GM21786 (cell line): ENCODE results near the gene HES3.

ENCODE experiments used
- ATAC-seq: cut with Tn5 transposase; IDR thresholded peaks from one replicate; pipeline ENCODE4 v1.9.1; 2021; ENCODE audit not compliant: unreplicated experiment

The HES3 gene

DNA sequence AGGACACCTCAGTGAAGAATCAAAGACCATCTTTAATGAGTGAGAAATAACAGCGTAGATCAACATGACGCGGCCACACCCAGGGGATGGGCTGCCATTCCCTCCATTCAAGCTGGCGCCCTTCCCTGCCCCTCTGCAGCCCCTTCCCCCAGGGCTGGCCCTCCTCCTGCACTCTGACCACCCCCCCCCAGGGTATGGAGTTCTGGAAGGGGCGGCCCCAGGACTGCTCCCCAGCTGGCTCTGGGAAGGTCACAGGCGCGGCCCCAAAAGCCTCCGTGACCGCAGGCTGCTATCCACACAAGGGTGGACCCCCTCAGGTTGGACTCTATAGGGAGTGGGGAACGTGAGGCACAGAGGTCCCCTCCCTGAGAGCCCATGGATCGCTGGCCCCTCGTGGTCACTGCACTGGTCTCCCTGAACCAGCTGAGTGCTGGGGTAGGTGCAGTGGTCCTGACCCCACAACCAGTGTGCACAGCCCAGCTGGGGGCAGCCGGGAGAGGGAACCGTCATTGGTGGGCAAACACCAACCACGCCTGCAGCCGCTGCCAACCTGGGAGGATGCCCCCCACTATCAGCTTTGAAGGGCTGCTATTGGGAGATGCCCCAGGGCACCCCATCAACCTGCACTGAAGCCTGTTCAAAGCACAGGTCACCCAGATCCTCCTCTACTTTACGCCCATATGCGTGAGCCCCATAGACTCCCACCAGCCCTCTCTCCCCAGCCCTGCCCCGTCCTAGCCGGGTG lies 33.0 kb downstream of the HES3 start:
- no peak for ATAC-seq

DNA sequence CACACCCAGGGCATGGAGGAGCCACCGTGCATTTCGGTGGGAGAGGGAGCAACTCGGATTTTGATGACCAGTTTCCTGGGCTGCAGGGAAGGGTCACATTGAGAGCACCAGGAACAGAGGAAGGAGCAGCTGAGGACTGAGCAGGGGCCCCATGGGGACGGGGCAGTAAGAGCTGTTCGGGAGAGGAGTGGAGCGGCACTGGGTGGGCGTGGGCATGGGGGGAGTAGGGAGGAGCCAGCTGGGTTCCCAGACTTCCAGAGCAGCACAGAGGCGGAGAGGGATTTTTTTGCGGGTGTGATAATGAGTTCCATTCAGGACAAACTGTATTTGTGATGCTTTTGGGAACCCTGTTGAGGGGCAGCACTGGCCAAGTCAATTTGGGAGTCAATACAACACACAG lies 34.3 kb downstream of the HES3 start:
- no peak for ATAC-seq

DNA sequence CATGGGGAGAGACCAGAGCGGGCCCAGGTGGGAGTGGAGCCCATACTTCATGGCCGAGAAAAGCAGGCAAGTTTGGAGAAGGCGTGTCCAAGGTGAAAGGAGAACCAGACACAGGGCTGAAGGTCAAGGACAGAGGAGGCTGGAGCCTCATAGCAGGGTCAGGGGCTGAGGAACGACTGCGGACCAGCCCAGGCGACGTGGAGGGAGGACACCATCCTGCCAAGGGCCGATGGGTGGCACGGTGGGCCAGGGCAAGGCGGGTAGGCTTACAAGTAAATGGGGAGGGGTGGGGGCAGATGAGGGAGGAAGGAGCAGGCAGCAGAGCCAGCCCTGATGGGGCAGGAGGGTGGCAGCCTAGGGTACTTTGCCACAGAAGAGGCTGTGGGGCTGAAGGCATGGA lies 35.1 kb downstream of the HES3 start:
- ATAC-seq = no peak

DNA sequence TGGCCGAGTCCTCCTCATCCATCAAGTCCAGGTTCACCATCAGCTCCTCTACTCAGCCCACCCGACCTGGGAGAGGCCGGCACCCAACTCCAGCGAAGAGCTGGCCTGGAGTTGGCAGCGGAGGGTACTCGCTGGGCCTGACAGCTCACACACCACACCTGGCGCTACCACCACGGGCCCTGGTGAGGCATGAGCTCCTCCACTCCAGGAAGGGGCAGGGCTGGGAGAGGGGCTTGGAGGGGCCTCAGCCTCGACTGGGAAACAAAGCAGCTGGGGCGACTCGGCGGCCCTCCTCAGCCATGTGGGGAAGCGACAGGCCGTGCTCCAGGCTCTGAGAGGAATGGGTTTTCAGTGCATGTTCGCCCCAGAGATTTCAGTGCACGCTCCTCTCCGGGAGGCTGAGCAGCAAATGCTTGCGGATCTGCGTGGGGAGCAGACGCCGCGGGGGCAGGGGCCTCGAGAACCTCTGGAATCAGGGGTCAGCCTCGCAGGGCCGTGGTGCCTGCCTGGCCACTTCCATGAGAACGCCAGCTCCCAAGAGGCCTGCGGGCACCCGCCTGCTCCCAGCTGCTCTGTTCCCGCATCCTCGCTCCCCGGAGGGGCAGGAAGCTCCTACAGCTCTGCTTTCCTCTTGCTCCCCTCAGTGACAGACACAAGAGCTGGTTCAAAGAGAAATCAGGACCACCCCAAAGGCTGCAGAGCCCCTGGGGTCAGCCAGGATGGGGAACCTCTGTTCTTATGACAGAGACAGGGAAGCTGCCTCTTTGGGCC lies 35.8 kb downstream of the HES3 start:
- ATAC-seq = no peak

DNA sequence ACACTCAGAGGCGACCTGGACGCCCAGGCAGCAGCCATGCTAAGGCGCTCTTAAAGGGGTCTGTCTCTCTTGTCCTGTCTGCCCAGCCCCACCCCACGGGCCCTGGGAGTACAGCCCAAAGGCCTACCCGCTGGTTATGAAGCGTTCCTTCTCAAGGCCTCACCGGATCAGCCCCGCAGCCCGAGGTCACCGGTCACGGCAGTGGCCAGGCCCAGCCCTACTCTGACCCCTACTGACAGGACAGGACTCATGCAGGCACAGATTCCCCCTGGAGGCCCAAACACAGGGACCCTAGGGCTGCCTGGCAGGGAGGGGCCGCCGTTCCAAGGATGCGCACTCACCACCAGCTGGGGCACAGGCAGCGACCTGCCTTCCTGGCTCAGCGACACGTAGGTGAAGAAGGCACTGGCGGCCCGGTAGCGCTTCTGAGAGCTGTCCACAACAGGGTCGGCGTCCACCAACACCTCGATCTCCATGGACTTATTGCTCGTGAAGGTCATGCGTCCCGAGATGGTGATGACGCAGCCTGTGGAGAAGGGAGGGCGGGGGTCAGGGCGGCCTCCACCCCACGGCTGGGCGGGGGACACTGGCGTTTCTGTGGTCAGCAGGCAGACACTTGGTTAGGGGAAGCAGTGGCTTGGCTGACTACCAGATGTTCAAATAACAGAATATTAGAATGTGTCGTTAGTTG lies 36.9 kb downstream of the HES3 start:
- no peak for ATAC-seq

DNA sequence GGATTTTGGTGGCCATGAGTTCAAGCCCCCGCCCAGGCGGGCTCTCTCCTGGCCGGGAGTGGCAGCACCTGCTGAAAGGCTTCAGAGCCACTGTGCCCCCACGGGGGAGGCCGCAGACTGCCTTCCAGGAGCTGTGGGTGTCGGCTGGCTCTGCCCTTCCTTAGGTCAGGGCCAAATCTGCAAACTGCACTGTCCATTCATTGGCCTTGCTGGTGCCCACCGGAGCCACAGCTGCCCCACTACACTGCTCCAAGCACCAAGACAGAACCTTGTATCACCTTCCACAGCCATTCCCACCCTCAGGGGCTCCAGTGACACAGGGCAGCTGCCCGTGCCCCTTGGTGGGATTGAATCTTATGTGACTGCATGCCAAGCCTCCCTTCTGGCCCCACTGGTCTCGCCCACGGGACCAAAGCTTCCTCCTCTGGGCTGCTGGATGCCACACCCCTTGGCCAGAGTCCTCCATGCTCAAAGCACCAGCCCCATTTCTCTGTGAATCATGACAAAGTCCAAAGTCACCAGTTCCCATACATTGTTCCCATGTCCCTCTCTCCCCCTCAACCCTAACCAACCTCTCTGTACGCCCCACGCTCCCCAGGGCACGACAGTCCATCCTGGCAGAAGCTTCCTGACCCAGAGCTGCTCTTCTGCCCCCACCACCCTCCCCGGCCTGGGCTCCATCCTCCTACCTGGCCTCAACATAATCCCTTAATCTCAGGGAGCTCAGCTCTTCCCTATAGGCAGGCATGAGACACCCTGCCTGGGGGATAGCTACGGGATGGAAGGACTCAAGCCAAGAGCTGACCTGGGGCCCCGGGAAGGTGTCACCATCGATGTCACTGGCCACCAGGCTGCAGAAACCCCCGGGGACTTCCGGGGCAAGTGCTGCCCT lies 37.8 kb downstream of the HES3 start:
- no peak for ATAC-seq

DNA sequence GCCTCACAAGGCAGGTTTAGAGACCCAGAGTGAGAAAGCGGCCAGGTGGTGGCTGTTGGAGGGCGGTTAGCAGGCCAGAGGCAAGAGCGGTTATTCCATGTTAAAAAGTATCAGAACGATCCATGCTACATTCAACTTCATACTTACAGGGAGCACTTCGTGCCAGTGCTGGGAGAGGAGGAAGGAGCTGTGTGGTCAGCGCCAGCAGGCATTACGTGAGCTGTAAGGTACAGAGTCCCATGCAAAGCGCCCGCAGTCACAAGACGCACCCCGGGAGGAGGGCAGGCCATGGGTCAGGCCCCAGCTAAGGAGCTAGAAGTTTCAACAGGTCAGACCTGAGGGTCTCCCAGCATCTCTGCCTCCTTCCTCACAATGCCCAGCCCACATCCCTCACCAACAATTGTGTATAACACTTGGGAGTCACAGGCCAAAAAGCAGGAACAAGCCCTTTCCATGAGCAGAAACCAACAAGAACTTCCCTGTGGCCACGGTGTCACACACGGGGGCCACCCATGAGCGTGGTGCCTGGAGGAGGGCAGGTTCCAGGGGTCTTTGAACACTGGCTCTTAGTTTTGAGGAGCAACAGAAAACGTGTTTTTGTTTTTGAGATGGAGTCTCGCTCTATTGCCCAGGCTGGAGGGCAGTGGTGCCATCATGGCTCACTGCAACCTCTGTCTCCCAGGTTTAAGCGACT lies 38.7 kb downstream of the HES3 start:
- ATAC-seq = no peak

DNA sequence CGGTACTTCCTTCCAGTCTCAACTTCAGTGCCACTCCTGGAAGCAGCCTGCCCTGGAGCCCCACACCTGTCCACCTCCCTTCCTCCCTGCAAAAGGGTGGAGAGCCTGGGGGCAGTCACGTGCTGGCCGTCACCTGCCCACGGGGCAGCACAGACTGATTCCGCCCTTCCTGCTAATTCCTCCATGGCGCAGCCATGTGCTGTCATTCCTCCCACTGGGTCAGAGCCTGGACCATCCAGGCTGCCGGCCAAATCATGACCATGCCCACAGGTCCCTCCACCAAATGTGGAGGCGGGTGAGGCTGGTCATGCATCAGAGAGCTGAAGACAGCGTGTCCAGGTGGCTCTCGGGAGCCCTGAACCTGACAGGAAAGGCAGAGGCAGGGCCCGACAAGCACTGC lies 41.4 kb downstream of the HES3 start:
- no peak for ATAC-seq

DNA sequence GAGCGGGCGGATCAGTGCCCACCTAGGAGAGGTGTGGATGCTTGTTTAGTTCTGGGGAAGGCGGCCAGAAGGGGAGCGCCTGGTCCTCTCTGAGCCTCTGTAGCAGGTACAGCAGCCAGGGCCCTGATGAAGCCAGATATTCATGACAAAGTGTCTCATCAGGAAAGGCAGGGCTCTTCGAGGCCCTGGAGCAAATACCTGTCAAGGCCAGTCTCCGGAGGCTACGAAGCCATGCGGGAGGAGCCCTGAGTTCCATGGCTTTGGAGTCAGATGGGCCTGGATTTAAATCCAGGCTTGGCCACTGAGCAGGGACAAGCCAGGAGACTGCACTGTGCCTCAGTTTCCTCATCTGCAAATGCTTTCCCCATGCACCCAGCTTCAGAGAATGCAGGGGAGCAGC lies 42.3 kb downstream of the HES3 start:
- ATAC-seq = no peak

DNA sequence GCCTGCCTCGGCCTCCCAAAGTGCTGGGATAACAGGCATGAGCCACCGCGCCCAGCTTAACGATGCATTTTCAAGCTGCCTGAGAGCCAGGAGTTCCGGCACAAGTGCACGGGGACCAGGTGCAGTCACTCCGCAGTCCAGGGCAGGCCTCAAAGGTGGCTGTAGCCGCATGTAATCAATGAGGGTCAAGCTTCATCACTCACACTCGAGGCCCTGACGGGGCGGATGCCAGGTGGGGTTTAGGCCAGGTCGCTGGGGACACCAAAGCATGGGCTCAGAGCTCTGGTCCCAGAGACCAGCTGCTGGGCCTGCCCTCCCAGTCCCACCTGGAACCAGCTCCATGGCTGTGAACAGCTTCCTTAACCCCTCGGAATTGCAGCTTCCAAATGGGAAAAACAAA lies 43.0 kb downstream of the HES3 start:
- no peak for ATAC-seq

DNA sequence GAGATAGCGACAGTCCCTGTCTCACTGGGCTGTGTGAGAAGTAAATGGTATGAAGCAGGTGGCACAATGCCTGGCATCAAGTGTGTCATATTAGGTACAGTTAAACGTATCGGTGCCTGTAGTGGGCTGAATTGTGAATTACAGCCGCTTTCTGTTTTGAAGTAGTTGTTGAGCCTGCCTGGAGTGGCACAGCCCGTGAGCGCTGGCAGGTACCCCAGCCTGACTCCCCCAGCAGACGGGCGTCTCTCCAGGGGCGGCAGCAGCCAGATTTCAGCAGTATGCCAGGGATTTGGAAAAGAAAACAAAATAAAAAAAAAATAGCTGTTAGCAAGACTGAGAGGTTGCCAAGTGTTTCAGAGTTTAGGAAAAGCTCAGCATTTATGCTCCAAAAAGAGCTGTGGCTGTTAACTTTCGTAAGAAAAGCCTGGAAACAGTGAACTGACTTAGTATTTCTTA lies 43.5 kb downstream of the HES3 start:
- no peak for ATAC-seq

DNA sequence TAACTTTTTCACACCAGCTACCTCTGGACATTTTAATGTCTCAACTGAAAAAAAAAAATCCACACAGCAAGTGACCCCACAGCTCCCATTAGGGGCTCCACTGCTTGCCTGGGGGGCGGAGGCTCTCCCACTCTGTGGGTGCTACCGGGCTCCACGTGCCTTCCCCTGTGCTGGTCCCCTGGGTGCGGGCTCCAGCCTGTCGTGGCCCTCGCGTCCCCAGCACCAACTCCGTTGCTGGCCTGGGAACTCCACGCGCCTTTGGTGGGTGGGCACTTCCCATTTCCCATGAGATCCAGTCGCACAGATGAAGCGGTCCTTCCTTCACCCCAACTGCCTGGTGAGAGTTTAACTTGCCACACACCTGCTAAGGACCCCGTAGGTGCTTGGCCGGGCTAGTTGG lies 44.0 kb downstream of the HES3 start:
- no peak for ATAC-seq

DNA sequence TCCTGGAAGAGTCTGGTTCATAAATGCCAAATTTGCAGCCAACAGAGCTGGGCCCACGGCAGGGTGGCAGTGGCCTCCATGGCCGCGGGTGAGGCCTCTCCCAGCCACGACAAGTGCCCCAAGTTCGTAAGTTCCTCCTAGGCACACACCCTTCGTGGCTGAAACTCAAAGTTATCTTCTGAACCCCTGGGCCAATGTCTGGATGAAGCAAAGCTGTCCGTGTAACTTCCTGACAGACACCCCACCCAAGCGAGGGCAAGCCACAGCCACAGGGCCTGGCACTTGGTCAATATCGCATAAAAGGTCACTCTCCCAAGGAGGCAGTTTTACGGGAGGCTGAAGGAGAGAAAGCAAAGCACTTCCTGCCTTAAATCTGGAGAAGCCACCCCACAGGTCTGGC lies 44.7 kb downstream of the HES3 start:
- no peak for ATAC-seq

DNA sequence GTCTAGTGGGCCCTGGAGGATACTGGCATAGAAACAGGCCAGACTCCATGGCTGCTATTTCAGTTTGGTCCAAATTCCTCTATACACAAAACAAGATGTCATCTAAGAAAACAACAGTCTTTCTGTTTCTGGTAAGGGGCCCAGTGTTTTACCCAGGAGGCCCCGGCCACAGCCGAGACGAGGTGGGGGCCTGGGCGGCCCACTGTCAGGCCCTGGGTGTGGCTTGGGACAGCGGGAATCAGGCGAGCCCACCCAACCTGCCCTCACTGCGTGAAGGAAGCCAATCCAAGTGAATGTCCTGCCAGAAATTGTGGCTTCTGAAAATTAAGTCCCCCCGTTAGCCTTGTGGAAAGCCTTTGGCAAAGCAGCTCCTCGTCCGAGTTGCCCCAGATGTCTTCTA lies 48.1 kb downstream of the HES3 start:
- no peak for ATAC-seq

DNA sequence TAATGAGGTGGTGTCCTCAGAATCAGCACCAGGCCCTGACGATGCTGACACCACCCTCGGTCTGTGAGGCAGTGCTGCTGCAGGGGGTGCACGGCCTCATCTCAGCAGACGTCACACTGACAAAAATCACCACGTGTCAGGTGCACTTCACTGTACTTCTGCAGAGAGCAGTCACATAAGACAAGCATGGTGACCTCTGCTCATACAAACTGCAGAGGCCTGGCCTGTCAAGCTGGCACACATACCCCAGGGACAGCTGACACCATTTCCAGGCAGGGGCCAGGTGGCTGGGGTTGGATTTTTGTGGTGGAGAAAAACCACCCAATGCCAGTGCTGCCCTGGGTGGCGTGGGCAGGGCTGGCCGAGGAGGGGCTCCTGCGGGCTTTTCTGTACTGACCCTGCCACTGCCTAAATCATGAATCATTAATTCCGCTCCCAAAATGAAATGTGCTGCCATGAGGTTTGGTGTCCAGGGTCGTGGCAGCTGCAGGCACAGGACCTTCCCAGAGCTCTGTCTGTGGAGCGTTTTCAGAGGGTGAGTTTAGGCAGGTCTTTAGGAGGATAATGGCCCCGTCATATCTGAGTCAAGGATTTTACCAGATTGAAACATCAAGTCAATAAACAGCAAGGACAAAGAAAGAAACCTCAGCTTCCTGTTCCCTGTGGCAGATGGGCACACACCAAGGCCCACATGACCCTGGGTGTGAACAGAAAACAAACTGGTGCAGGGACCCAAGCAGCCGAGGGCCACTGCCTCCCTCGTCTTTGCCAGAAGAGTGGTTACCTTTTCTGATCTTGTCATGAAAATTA lies 50.3 kb downstream of the HES3 start:
- no peak for ATAC-seq

DNA sequence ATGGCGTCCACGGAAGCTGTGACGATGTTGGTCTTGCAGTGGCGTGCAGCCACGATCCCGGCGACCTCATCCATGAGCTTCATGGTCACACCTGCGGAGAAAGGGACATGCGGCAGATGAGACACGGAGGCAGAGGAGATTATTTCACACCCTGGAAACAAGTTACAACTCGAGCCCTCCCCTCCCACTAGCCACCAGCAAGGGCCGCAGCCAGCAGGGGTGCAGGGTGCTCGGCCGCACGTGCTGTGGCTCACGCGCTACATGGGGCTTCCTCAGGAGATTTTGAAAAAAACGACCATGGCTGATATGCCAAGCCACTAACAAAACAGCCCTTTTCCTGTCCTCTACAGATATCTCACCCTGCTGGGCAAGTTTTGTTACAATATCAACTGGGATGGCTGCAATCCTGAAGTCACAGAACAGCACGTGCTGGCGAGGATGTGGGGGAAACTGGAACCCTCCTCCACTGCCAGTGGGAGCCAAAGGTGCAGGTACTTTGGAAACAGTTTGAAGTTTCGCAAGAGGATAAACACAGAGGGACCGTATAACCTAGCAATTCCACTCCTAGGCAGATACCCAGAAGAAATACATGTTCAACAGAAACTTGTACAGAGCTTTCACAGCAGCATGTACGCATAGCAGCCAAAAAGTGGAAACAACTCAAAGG lies 51.0 kb downstream of the HES3 start:
- no peak for ATAC-seq
